T-helper 22 cell (primary cell): ENCODE results near the gene MICOS13.
"Not testable (repeated sequence)": the region's sequence is repeated elsewhere in the genome, so short reads cannot be mapped to it uniquely, and the experiment has no call there.

ENCODE experiments used
- DNase-seq: peaks from one replicate; pipeline ENCODE4 v3.0.0-alpha.2; 2020; ENCODE audit warnings: low read depth

The MICOS13 gene

GRCh38 chr19:5680437-5681368 lies at the start of gene MICOS13, which contains the start of gene HSD11B1L:
TSS of gene MICOS13 (minus strand) at chr19:5680516. CDS start at chr19:5680486, 30 bp downstream.
TSS of gene HSD11B1L (plus strand) at chr19:5681027. CDS start at chr19:5684833, 3,806 bp downstream.
- DNase-seq: peak; percentile 99

- no peak for DNase-seq
Measured at GRCh38 chr19:5727453-5728050, 47.2 kb upstream of the MICOS13 start.

- DNase-seq: peak; percentile 96
Measured at GRCh38 chr19:5719961-5720790, 39.9 kb upstream of the MICOS13 start, which contains the start of the genes CATSPERD and LONP1. TSS of gene CATSPERD (plus strand) at chr19:5720637. CDS start at chr19:5720738, 101 bp downstream. TSS of gene LONP1 (minus strand) at chr19:5720146. CDS start at chr19:5720132, 14 bp downstream.

- peak; percentile 28 for DNase-seq
Measured at GRCh38 chr19:5719274-5719960, 39.1 kb upstream of the MICOS13 start.

- no peak for DNase-seq
Measured at GRCh38 chr19:5718579-5719273, 38.4 kb upstream of the MICOS13 start.

- DNase-seq: no peak
Measured at GRCh38 chr19:5718037-5718578, 37.8 kb upstream of the MICOS13 start.

GRCh38 chr19:5717215-5717935 lies 37.1 kb upstream of the MICOS13 start:
- no peak for DNase-seq

GRCh38 chr19:5714816-5715215 lies 34.5 kb upstream of the MICOS13 start:
- no peak for DNase-seq

- no peak for DNase-seq
Measured at GRCh38 chr19:5713228-5713627, 32.9 kb upstream of the MICOS13 start.

GRCh38 chr19:5711713-5712161 lies 31.4 kb upstream of the MICOS13 start:
- no peak for DNase-seq

GRCh38 chr19:5711025-5711424 lies 30.7 kb upstream of the MICOS13 start:
- no peak for DNase-seq

GRCh38 chr19:5707576-5708575 lies 27.6 kb upstream of the MICOS13 start:
- DNase-seq: no peak

GRCh38 chr19:5706876-5707573 lies 26.7 kb upstream of the MICOS13 start:
- no peak for DNase-seq

- no peak for DNase-seq
Measured at GRCh38 chr19:5705552-5705951, 25.2 kb upstream of the MICOS13 start.

GRCh38 chr19:5703819-5704818 lies 23.8 kb upstream of the MICOS13 start:
- no peak for DNase-seq

GRCh38 chr19:5702053-5702410 lies 21.7 kb upstream of the MICOS13 start:
- not testable (repeated sequence) for DNase-seq
